ENCODE results near the gene ARHGDIG. TPM values are rescaled to one million over a fixed set of nuclear protein-coding genes. Genes with fewer than 3 reads are reported as not detected.

Gene ARHGDIG
- total and polyA plus RNA-seq, 4 donors, result 0.08 TPM; not detected in 3

- Histone ChIP-seq H3K9me3 (ENCODE audit: control insufficient read depth in 4 of 4, low read length in 3 of 4) (no peaks in the 10 kb centered on the region), H3K27me3 (ENCODE audit: control insufficient read depth in 4 of 4, insufficient read depth in 4 of 4, low read length in 3 of 4) (no peaks in the 10 kb centered on the region), H3K4me1 (ENCODE audit: control insufficient read depth in 4 of 4, insufficient read depth in 4 of 4, low read length in 3 of 4) (no peaks in the 10 kb centered on the region), H3K9ac (ENCODE audit: low read depth in 1 of 2, low read length in 2 of 2) (no peak overlapping the region), H3K4me3 (ENCODE audit: low read depth in 1 of 3, low read length in 3 of 3) (no peak overlapping the region), H3K36me3 (ENCODE audit: control insufficient read depth in 4 of 4, insufficient read depth in 3 of 4, low read depth in 1 of 4, low read length in 3 of 4) (peaks cover 0 to 22% (median 3%) of the 10 kb centered on the region in 4 donors), H3K27ac (ENCODE audit: low read depth in 1 of 2, low read length in 2 of 2) (no peak overlapping the region)
- WGBS, result 95% methylated on average over 37 of the region's 37 CpGs
- DNase-seq (ENCODE audit: low spot score), result no peak
- TF ChIP-seq HNF4A (conservative IDR thresholded peaks at IDR 0.05) (no peak), GABPA (IDR thresholded peaks at IDR 0.05 in 1 of 2, conservative IDR thresholded peaks at IDR 0.05 in 1 of 2) (no peak), REST (IDR thresholded peaks at IDR 0.05) (no peak), TAF1 (conservative IDR thresholded peaks at IDR 0.05) (no peak), JUND (IDR thresholded peaks at IDR 0.05) (no peak), FOXA2 (IDR thresholded peaks at IDR 0.05) (no peak), FOXA1 (IDR thresholded peaks at IDR 0.05) (no peak)
- TF ChIP-seq, protein P1, sequence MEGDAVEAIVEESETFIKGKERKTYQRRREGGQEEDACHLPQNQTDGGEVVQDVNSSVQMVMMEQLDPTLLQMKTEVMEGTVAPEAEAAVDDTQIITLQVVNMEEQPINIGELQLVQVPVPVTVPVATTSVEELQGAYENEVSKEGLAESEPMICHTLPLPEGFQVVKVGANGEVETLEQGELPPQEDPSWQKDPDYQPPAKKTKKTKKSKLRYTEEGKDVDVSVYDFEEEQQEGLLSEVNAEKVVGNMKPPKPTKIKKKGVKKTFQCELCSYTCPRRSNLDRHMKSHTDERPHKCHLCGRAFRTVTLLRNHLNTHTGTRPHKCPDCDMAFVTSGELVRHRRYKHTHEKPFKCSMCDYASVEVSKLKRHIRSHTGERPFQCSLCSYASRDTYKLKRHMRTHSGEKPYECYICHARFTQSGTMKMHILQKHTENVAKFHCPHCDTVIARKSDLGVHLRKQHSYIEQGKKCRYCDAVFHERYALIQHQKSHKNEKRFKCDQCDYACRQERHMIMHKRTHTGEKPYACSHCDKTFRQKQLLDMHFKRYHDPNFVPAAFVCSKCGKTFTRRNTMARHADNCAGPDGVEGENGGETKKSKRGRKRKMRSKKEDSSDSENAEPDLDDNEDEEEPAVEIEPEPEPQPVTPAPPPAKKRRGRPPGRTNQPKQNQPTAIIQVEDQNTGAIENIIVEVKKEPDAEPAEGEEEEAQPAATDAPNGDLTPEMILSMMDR (IDR thresholded peaks at IDR 0.05; ENCODE audit: low read depth, low read length, missing input control), result no peak
Observed at GRCh38 chr16:296806-297510, 16.6 kb downstream of the ARHGDIG start.

GRCh38 chr16:297832-298231 is 17.4 kb downstream of the ARHGDIG start:
- Histone ChIP-seq H3K4me3 (ENCODE audit: low read depth in 1 of 3, low read length in 3 of 3) (no peak overlapping the region), H3K9ac (ENCODE audit: low read depth in 1 of 2, low read length in 2 of 2) (no peak overlapping the region), H3K4me1 (ENCODE audit: control insufficient read depth in 4 of 4, insufficient read depth in 4 of 4, low read length in 3 of 4) (no peaks in the 10 kb centered on the region), H3K27ac (ENCODE audit: low read depth in 1 of 2, low read length in 2 of 2) (no peak overlapping the region), H3K9me3 (ENCODE audit: control insufficient read depth in 4 of 4, low read length in 3 of 4) (no peaks in the 10 kb centered on the region), H3K36me3 (ENCODE audit: control insufficient read depth in 4 of 4, insufficient read depth in 3 of 4, low read depth in 1 of 4, low read length in 3 of 4) (peaks cover 0 to 19% (median 3%) of the 10 kb centered on the region in 4 donors), H3K27me3 (ENCODE audit: control insufficient read depth in 4 of 4, insufficient read depth in 4 of 4, low read length in 3 of 4) (no peaks in the 10 kb centered on the region)
- no peak for DNase-seq (ENCODE audit: low spot score)
- TF ChIP-seq RXRA (IDR thresholded peaks at IDR 0.05) (no peak), RAD21 (IDR thresholded peaks at IDR 0.05) (no peak), HNF4G (IDR thresholded peaks at IDR 0.05) (no peak), SP1 (IDR thresholded peaks at IDR 0.05) (no peak), FOXA2 (IDR thresholded peaks at IDR 0.05) (no peak), EGR1 (IDR thresholded peaks at IDR 0.05; ENCODE audit: low read depth in 2 of 2) (no peak)
- 98% methylated on average over 32 of the region's 32 CpGs for WGBS

DNA sequence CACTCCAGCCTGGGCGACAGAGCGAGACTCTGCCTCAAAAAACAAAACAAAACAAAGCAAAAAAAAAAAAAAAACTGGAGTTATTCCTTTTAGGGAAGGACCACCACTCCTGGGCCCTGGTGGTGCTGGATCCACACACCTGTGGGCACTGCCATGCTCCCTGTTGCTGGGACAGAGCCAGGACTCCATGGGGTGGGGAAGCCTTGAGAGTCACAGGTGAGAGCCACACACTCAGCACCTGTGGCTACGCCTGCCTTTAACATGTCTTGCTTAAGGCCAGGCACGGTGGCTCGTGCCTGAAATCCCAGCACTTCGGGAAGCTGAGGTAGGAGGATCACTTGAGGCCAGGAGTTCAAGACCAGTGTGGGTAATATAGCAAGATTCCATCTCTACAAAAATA is 20.8 kb downstream of the ARHGDIG start:
- Histone ChIP-seq H3K4me3 (ENCODE audit: low read depth in 1 of 3, low read length in 3 of 3) (no peak overlapping the region), H3K36me3 (ENCODE audit: control insufficient read depth in 4 of 4, insufficient read depth in 3 of 4, low read depth in 1 of 4, low read length in 3 of 4) (peaks cover 0 to 21% (median 4%) of the 10 kb centered on the region in 4 donors), H3K4me1 (ENCODE audit: control insufficient read depth in 4 of 4, insufficient read depth in 4 of 4, low read length in 3 of 4) (no peaks in the 10 kb centered on the region), H3K27ac (ENCODE audit: low read depth in 1 of 2, low read length in 2 of 2) (no peak overlapping the region), H3K9ac (ENCODE audit: low read depth in 1 of 2, low read length in 2 of 2) (no peak overlapping the region), H3K27me3 (ENCODE audit: control insufficient read depth in 4 of 4, insufficient read depth in 4 of 4, low read length in 3 of 4) (no peaks in the 10 kb centered on the region), H3K9me3 (ENCODE audit: control insufficient read depth in 4 of 4, low read length in 3 of 4) (no peaks in the 10 kb centered on the region)
- no peak for DNase-seq (ENCODE audit: low spot score)
- WGBS, result 96% methylated on average over 6 of the region's 6 CpGs
- TF ChIP-seq FOXA1 (IDR thresholded peaks at IDR 0.05) (no peak), EGR1 (IDR thresholded peaks at IDR 0.05; ENCODE audit: low read depth in 2 of 2) (no peak), JUND (IDR thresholded peaks at IDR 0.05) (no peak), SP1 (IDR thresholded peaks at IDR 0.05) (no peak), HNF4G (IDR thresholded peaks at IDR 0.05) (no peak), GABPA (IDR thresholded peaks at IDR 0.05 in 1 of 2, conservative IDR thresholded peaks at IDR 0.05 in 1 of 2) (no peak), TAF1 (conservative IDR thresholded peaks at IDR 0.05) (no peak), NR2F2 (IDR thresholded peaks at IDR 0.05) (no peak), RAD21 (IDR thresholded peaks at IDR 0.05) (no peak), ATF3 (IDR thresholded peaks at IDR 0.05) (no peak), MAX (IDR thresholded peaks at IDR 0.05) (no peak)

All from liver (tissue), 9 donors.